ENCODE measurements around the gene LRRIQ4.

DNA sequence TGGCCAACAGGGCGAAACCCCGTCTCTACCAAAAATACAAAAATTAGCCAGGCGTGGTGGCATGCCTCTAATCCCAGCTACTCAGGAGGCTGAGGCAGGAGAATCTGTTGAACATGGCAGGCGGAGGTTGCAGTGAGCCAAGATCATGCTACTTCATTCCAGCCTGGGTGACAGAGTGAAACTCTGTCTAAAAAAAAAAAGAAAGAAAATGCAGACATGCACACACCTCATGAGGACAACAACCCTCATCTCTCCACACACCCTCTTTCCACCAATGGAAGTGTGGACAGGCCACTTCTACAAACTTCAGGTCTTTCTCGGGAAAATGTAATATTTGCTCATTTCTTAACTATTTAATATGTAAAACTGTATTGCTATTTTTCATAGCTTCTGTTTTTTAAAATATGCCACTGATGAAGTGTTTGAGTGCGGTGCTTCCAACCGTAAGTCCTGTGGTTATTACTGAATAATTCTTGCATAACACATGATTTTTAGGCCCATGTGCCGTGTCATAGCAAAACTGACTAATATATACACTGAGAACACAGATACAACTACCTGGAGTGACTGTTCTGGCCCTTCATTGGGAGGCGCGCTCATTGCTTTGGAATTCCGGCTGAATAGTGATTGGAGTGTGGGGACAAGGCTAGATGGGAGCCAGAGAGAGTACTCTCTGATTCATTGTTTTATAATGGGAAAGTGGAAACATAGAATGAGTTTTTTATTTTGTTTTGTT lies 34.0 kb downstream of the LRRIQ4 start:
- TF ChIP-seq EZH2 (IDR thresholded peaks at IDR 0.05; ENCODE audit: borderline replicate concordance, low read length), result no peak
- TF ChIP-seq, protein P1, sequence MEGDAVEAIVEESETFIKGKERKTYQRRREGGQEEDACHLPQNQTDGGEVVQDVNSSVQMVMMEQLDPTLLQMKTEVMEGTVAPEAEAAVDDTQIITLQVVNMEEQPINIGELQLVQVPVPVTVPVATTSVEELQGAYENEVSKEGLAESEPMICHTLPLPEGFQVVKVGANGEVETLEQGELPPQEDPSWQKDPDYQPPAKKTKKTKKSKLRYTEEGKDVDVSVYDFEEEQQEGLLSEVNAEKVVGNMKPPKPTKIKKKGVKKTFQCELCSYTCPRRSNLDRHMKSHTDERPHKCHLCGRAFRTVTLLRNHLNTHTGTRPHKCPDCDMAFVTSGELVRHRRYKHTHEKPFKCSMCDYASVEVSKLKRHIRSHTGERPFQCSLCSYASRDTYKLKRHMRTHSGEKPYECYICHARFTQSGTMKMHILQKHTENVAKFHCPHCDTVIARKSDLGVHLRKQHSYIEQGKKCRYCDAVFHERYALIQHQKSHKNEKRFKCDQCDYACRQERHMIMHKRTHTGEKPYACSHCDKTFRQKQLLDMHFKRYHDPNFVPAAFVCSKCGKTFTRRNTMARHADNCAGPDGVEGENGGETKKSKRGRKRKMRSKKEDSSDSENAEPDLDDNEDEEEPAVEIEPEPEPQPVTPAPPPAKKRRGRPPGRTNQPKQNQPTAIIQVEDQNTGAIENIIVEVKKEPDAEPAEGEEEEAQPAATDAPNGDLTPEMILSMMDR (IDR thresholded peaks at IDR 0.05; ENCODE audit: low read length), result no peak

All from OCI-LY1 (cell line).